GM18867 (cell line): ENCODE measurements around the gene AIF1L.

Experiments used
- ATAC-seq: cut with Tn5 transposase; IDR thresholded peaks from one replicate; pipeline ENCODE4 v1.9.1; 2021; ENCODE audit warnings: mild to moderate bottlenecking, moderate library complexity; ENCODE audit not compliant: unreplicated experiment

Gene AIF1L

DNA sequence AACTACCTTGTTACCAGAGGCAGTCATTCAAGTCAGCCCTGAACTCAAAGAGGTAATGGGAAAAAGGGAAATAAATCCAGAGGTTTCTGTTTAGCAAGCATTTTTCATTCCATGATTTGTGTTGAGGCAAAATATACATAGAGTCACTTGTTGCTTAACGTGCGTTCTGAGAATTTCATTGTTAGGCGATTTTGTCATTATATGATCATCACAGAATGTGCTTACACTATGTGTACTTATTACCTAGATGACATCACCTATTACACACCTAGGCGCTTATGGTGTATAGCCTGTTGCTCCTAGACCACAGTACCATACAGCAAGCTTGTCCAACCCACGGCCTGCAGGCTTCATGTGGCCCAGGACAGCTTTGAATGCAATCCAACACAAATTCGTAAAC is 65.3 kb downstream of the AIF1L start:
- no peak for ATAC-seq

DNA sequence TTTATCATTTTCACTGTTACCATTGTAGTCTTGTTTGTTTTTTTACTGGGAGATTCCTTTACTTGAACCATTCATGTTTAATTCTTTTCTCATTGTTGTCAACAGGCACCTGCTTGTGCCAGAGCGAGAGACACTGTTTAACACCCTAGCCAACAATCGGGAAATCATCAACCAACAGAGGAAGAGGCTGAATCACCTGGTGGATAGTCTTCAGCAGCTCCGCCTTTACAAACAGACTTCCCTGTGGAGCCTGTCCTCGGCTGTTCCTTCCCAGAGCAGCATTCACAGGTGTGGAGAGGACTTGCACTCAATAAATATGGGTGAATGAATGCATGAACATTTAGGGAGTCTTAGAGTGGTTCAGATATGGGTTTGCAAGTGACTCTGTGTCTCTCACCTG is 66.6 kb downstream of the AIF1L start:
- no peak for ATAC-seq

DNA sequence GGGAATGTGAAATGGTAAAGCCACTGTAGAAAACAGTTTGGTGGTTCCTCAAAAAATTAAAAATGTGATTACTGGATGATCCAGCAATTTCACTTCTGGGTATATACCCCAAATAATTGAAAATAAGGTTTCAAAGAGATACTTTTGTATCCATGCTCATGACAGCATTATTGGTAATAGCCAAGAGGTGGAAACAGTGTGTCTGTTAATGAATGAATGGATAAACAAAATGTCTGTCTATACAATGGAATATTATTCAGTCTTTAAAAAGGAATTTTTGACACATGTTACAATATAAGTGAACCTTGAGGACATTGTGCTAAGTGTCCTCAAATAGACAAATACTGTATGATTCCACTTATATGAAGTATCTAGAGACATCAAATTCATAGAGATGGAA is 69.2 kb downstream of the AIF1L start:
- ATAC-seq, result no peak

DNA sequence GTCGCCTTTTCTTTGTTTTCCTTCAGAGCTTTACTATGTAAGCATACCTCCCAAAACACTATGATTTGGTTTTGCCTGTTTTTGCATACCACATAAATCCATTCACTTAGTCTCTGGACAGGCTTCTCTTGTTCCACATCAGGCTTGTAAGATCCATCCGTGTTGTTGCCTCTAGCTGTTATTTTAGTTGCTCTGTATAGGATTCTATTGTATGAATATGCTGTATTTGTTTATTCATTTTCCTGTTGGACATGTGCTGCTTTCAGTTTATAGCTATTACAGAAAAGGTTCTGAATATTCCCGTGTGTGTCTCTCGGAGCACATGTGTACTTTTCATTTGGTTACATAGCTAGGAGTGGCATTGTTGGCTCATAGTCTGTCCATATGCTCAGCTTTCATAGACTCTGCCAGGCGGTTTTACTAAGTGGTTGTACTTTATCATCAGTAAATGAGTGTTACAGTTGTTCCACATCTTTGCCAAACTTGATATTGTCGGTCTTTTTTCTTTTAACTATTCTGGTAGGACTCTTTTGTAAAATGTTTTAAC is 70.9 kb downstream of the AIF1L start:
- ATAC-seq, result no peak

DNA sequence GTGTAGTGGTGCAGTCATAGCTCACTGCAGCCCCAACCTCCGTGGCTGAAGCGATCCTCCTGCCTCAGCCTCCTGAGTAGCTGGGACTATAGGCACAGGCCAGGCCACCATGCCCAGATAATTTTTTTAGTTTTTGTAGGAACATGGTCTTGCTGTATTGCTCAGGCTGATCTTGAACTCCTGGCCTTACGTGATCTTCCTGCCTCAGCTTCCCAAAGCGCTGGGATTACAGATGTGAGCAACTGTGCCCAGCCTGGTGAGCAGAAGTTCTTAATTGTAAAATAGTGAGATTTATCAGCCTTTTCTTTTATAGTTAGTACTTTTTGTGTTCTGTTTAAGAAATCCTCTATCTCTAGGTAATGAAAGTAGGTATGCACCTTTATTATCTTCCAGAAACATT is 71.6 kb downstream of the AIF1L start:
- ATAC-seq, result no peak

DNA sequence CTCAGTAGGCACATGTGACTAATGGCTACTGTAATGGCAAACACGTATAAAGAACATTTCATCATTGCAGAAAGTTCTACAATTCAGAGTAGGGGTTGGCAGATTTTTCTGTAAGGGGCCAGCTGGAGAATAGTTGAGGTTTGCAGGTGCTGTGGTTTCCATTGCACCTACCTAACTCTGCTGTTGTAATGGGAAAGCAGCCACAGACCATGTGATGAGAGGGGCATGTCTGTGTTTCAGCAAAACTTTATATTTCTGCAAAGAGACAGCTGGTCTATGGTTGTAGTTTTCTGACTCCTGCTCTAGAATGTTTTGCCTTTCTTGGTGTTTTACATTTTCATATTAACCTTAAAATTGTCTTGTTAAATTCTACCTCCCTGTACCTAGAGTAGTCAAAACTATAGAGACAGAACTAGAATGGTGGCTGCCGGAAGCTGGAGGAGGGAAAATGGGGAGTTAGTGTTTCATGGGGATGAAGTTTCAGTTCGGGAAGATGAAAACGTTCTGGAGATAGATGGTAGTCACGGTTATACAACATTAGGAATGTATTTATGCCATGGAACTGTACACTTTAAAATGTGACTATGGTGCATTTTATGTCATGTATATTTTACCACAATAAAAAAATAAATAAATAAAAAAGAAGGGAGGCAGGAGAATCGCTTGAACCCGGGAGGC is 73.4 kb downstream of the AIF1L start:
- ATAC-seq, result no peak
